Measurements from ENCODE around the gene PIGC.

Gene PIGC

GRCh38 chr1:172478485-172478884, 34.6 kb upstream of the PIGC start:
- H3K27me3 ChIP-seq (ENCODE audit: control insufficient read depth in 1 of 2, insufficient read depth in 2 of 2, low read length in 2 of 2) = no peaks in the 10 kb centered on the region
- no peaks in the 10 kb centered on the region for H3K4me1 ChIP-seq (ENCODE audit: control insufficient read depth, insufficient read depth, low read length)
- H3K36me3 ChIP-seq (ENCODE audit: control insufficient read depth in 2 of 2, insufficient read depth in 2 of 2, low read length in 2 of 2) = no peaks in the 10 kb centered on the region
- H3K4me3 ChIP-seq (ENCODE audit: low read length in 2 of 2) = no peak overlapping the region
- no peaks in the 10 kb centered on the region for H3K9me3 ChIP-seq (ENCODE audit: control insufficient read depth in 2 of 2, low read length in 2 of 2)
- H3K27ac ChIP-seq (ENCODE audit: low read length) = no peak overlapping the region
- no peak overlapping the region for H3K9ac ChIP-seq (ENCODE audit: low read length in 2 of 2)

GRCh38 chr1:172477741-172478140, 33.9 kb upstream of the PIGC start:
- H3K36me3 ChIP-seq (ENCODE audit: control insufficient read depth in 2 of 2, insufficient read depth in 2 of 2, low read length in 2 of 2) = no peaks in the 10 kb centered on the region
- no peak overlapping the region for H3K27ac ChIP-seq (ENCODE audit: low read length)
- H3K4me3 ChIP-seq (ENCODE audit: low read length in 2 of 2) = no peak overlapping the region
- H3K4me1 ChIP-seq (ENCODE audit: control insufficient read depth, insufficient read depth, low read length) = no peaks in the 10 kb centered on the region
- no peak overlapping the region for H3K9ac ChIP-seq (ENCODE audit: low read length in 2 of 2)
- H3K9me3 ChIP-seq (ENCODE audit: control insufficient read depth in 2 of 2, low read length in 2 of 2) = no peaks in the 10 kb centered on the region
- no peaks in the 10 kb centered on the region for H3K27me3 ChIP-seq (ENCODE audit: control insufficient read depth in 1 of 2, insufficient read depth in 2 of 2, low read length in 2 of 2)

GRCh38 chr1:172477216-172477615, 33.3 kb upstream of the PIGC start:
- Histone ChIP-seq H3K4me3 (ENCODE audit: low read length in 2 of 2) (no peak overlapping the region), H3K27me3 (ENCODE audit: control insufficient read depth in 1 of 2, insufficient read depth in 2 of 2, low read length in 2 of 2) (no peaks in the 10 kb centered on the region), H3K9ac (ENCODE audit: low read length in 2 of 2) (no peak overlapping the region), H3K4me1 (ENCODE audit: control insufficient read depth, insufficient read depth, low read length) (no peaks in the 10 kb centered on the region), H3K27ac (ENCODE audit: low read length) (no peak overlapping the region), H3K36me3 (ENCODE audit: control insufficient read depth in 2 of 2, insufficient read depth in 2 of 2, low read length in 2 of 2) (no peaks in the 10 kb centered on the region), H3K9me3 (ENCODE audit: control insufficient read depth in 2 of 2, low read length in 2 of 2) (no peaks in the 10 kb centered on the region)

- no peaks in the 10 kb centered on the region for H3K4me1 ChIP-seq (ENCODE audit: control insufficient read depth, insufficient read depth, low read length)
- H3K27ac ChIP-seq (ENCODE audit: low read length) = no peak overlapping the region
- no peak overlapping the region for H3K9ac ChIP-seq (ENCODE audit: low read length in 2 of 2)
- no peaks in the 10 kb centered on the region for H3K9me3 ChIP-seq (ENCODE audit: control insufficient read depth in 2 of 2, low read length in 2 of 2)
- H3K4me3 ChIP-seq (ENCODE audit: low read length in 2 of 2) = no peak overlapping the region
- H3K27me3 ChIP-seq (ENCODE audit: control insufficient read depth in 1 of 2, insufficient read depth in 2 of 2, low read length in 2 of 2) = no peaks in the 10 kb centered on the region
- H3K36me3 ChIP-seq (ENCODE audit: control insufficient read depth in 2 of 2, insufficient read depth in 2 of 2, low read length in 2 of 2) = no peaks in the 10 kb centered on the region
Measured at GRCh38 chr1:172476218-172476811, 32.4 kb upstream of the PIGC start.

GRCh38 chr1:172473842-172474241, 30.0 kb upstream of the PIGC start:
- Histone ChIP-seq H3K4me3 (ENCODE audit: low read length in 2 of 2) (no peak overlapping the region), H3K4me1 (ENCODE audit: control insufficient read depth, insufficient read depth, low read length) (no peaks in the 10 kb centered on the region), H3K36me3 (ENCODE audit: control insufficient read depth in 2 of 2, insufficient read depth in 2 of 2, low read length in 2 of 2) (no peaks in the 10 kb centered on the region), H3K9me3 (ENCODE audit: control insufficient read depth in 2 of 2, low read length in 2 of 2) (no peaks in the 10 kb centered on the region), H3K9ac (ENCODE audit: low read length in 2 of 2) (no peak overlapping the region), H3K27ac (ENCODE audit: low read length) (no peak overlapping the region), H3K27me3 (ENCODE audit: control insufficient read depth in 1 of 2, insufficient read depth in 2 of 2, low read length in 2 of 2) (no peaks in the 10 kb centered on the region)

- H3K27ac ChIP-seq (ENCODE audit: low read length) = no peak overlapping the region
- H3K9ac ChIP-seq (ENCODE audit: low read length in 2 of 2) = no peak overlapping the region
Measured at GRCh38 chr1:172473302-172473701, 29.4 kb upstream of the PIGC start.

GRCh38 chr1:172472495-172472894, 28.6 kb upstream of the PIGC start:
- Histone ChIP-seq H3K27me3 (ENCODE audit: control insufficient read depth in 1 of 2, insufficient read depth in 2 of 2, low read length in 2 of 2) (no peaks in the 10 kb centered on the region), H3K4me1 (ENCODE audit: control insufficient read depth, insufficient read depth, low read length) (no peaks in the 10 kb centered on the region), H3K27ac (ENCODE audit: low read length) (no peak overlapping the region), H3K9ac (ENCODE audit: low read length in 2 of 2) (no peak overlapping the region), H3K4me3 (ENCODE audit: low read length in 2 of 2) (no peak overlapping the region), H3K36me3 (ENCODE audit: control insufficient read depth in 2 of 2, insufficient read depth in 2 of 2, low read length in 2 of 2) (no peaks in the 10 kb centered on the region), H3K9me3 (ENCODE audit: control insufficient read depth in 2 of 2, low read length in 2 of 2) (no peaks in the 10 kb centered on the region)

More at GRCh38 chr1:172473302-172473701, 29.4 kb upstream of the PIGC start:
- H3K36me3 ChIP-seq (ENCODE audit: control insufficient read depth in 2 of 2, insufficient read depth in 2 of 2, low read length in 2 of 2) = no peaks in the 10 kb centered on the region
- H3K27me3 ChIP-seq (ENCODE audit: control insufficient read depth in 1 of 2, insufficient read depth in 2 of 2, low read length in 2 of 2) = no peaks in the 10 kb centered on the region
- H3K4me1 ChIP-seq (ENCODE audit: control insufficient read depth, insufficient read depth, low read length) = no peaks in the 10 kb centered on the region
- no peaks in the 10 kb centered on the region for H3K9me3 ChIP-seq (ENCODE audit: control insufficient read depth in 2 of 2, low read length in 2 of 2)
- no peak overlapping the region for H3K4me3 ChIP-seq (ENCODE audit: low read length in 2 of 2)

GRCh38 chr1:172471666-172472065, 27.8 kb upstream of the PIGC start:
- H3K9me3 ChIP-seq (ENCODE audit: control insufficient read depth in 2 of 2, low read length in 2 of 2) = no peaks in the 10 kb centered on the region
- no peaks in the 10 kb centered on the region for H3K36me3 ChIP-seq (ENCODE audit: control insufficient read depth in 2 of 2, insufficient read depth in 2 of 2, low read length in 2 of 2)
- H3K4me1 ChIP-seq (ENCODE audit: control insufficient read depth, insufficient read depth, low read length) = no peaks in the 10 kb centered on the region
- no peak overlapping the region for H3K27ac ChIP-seq (ENCODE audit: low read length)
- no peak overlapping the region for H3K4me3 ChIP-seq (ENCODE audit: low read length in 2 of 2)
- no peak overlapping the region for H3K9ac ChIP-seq (ENCODE audit: low read length in 2 of 2)
- no peaks in the 10 kb centered on the region for H3K27me3 ChIP-seq (ENCODE audit: control insufficient read depth in 1 of 2, insufficient read depth in 2 of 2, low read length in 2 of 2)

- Histone ChIP-seq H3K9me3 (ENCODE audit: control insufficient read depth in 2 of 2, low read length in 2 of 2) (no peaks in the 10 kb centered on the region), H3K4me3 (ENCODE audit: low read length in 2 of 2) (no peak overlapping the region), H3K9ac (ENCODE audit: low read length in 2 of 2) (no peak overlapping the region), H3K27me3 (ENCODE audit: control insufficient read depth in 1 of 2, insufficient read depth in 2 of 2, low read length in 2 of 2) (no peaks in the 10 kb centered on the region), H3K36me3 (ENCODE audit: control insufficient read depth in 2 of 2, insufficient read depth in 2 of 2, low read length in 2 of 2) (no peaks in the 10 kb centered on the region), H3K27ac (ENCODE audit: low read length) (no peak overlapping the region), H3K4me1 (ENCODE audit: control insufficient read depth, insufficient read depth, low read length) (no peaks in the 10 kb centered on the region)
Measured at GRCh38 chr1:172470149-172470548, 26.3 kb upstream of the PIGC start.

- H3K9ac ChIP-seq (ENCODE audit: low read length in 2 of 2) = no peak overlapping the region
- no peaks in the 10 kb centered on the region for H3K4me1 ChIP-seq (ENCODE audit: control insufficient read depth, insufficient read depth, low read length)
- no peak overlapping the region for H3K27ac ChIP-seq (ENCODE audit: low read length)
- H3K4me3 ChIP-seq (ENCODE audit: low read length in 2 of 2) = no peak overlapping the region
- no peaks in the 10 kb centered on the region for H3K9me3 ChIP-seq (ENCODE audit: control insufficient read depth in 2 of 2, low read length in 2 of 2)
- no peaks in the 10 kb centered on the region for H3K36me3 ChIP-seq (ENCODE audit: control insufficient read depth in 2 of 2, insufficient read depth in 2 of 2, low read length in 2 of 2)
- H3K27me3 ChIP-seq (ENCODE audit: control insufficient read depth in 1 of 2, insufficient read depth in 2 of 2, low read length in 2 of 2) = no peaks in the 10 kb centered on the region
Measured at GRCh38 chr1:172469717-172470116, 25.8 kb upstream of the PIGC start.

GRCh38 chr1:172468296-172468695, 24.4 kb upstream of the PIGC start:
- Histone ChIP-seq H3K36me3 (ENCODE audit: control insufficient read depth in 2 of 2, insufficient read depth in 2 of 2, low read length in 2 of 2) (no peaks in the 10 kb centered on the region), H3K9me3 (ENCODE audit: control insufficient read depth in 2 of 2, low read length in 2 of 2) (no peaks in the 10 kb centered on the region), H3K4me1 (ENCODE audit: control insufficient read depth, insufficient read depth, low read length) (no peaks in the 10 kb centered on the region), H3K9ac (ENCODE audit: low read length in 2 of 2) (no peak overlapping the region), H3K27me3 (ENCODE audit: control insufficient read depth in 1 of 2, insufficient read depth in 2 of 2, low read length in 2 of 2) (no peaks in the 10 kb centered on the region), H3K27ac (ENCODE audit: low read length) (no peak overlapping the region), H3K4me3 (ENCODE audit: low read length in 2 of 2) (no peak overlapping the region)
